ENCODE results near the gene KITLG.

GRCh38 chr12:88595697-88596096 is 15.4 kb upstream of the KITLG start:
- TF ChIP-seq CTCF (IDR thresholded peaks at IDR 0.05) (no peak), POLR2AphosphoS5 (IDR thresholded peaks at IDR 0.05) (no peak), POLR2A (IDR thresholded peaks at IDR 0.05) (no peak), EP300 (IDR thresholded peaks at IDR 0.05; ENCODE audit: low read depth) (no peak)
